ENCODE results near the gene WDR90. TPM values are rescaled to one million over a fixed set of nuclear protein-coding genes. Genes with fewer than 3 reads are reported as not detected.

Gene WDR90
- total RNA-seq, 1 donor from 2014 or later, result 23.2 TPM

GRCh38 chr16:715477-716199 is 66.5 kb downstream of the WDR90 start:
- Histone ChIP-seq H3K4me1 (peaks cover 22% of the 10 kb centered on the region), H3K36me3 (no peaks in the 10 kb centered on the region), H3K9me3 (no peaks in the 10 kb centered on the region), H3K27me3 (peaks cover 10% of the 10 kb centered on the region), H3K27ac (peak overlapping the region; percentile 36), H3K4me3 (peak overlapping the region; percentile 70)
- ATAC-seq (peak; percentile 4), DNase-seq (peak; percentile 75)
- TF ChIP-seq, protein P1, sequence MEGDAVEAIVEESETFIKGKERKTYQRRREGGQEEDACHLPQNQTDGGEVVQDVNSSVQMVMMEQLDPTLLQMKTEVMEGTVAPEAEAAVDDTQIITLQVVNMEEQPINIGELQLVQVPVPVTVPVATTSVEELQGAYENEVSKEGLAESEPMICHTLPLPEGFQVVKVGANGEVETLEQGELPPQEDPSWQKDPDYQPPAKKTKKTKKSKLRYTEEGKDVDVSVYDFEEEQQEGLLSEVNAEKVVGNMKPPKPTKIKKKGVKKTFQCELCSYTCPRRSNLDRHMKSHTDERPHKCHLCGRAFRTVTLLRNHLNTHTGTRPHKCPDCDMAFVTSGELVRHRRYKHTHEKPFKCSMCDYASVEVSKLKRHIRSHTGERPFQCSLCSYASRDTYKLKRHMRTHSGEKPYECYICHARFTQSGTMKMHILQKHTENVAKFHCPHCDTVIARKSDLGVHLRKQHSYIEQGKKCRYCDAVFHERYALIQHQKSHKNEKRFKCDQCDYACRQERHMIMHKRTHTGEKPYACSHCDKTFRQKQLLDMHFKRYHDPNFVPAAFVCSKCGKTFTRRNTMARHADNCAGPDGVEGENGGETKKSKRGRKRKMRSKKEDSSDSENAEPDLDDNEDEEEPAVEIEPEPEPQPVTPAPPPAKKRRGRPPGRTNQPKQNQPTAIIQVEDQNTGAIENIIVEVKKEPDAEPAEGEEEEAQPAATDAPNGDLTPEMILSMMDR (IDR thresholded peaks at IDR 0.05), result no peak
- intact Hi-C loops (cut with DNase I), result loop anchor here (10.0 kb wide), 1 partner anchor 69 kb away; the partner anchor contains the start of genes CHTF18 and RPUSD1

- H3K27me3 ChIP-seq, result peaks cover 5% of the 10 kb centered on the region
- peaks cover 22% of the 10 kb centered on the region for H3K4me1 ChIP-seq
- H3K4me3 ChIP-seq, result peak overlapping the region; percentile 70
- TF ChIP-seq, protein P1 (IDR thresholded peaks at IDR 0.05), result no peak
- ATAC-seq (no peak), DNase-seq (no peak)
- no peak overlapping the region for H3K27ac ChIP-seq
- intact Hi-C loops (cut with DNase I), result loop anchor here (10.0 kb wide), 1 partner anchor 69 kb away; the partner anchor contains the start of genes CHTF18 and RPUSD1
- no peaks in the 10 kb centered on the region for H3K9me3 ChIP-seq
- no peaks in the 10 kb centered on the region for H3K36me3 ChIP-seq
Observed at GRCh38 chr16:716200-716568, 67.0 kb downstream of the WDR90 start.

GRCh38 chr16:716768-717325 is 67.7 kb downstream of the WDR90 start:
- TF ChIP-seq, protein P1 (IDR thresholded peaks at IDR 0.05), result no peak
- Histone ChIP-seq H3K4me1 (peaks cover 26% of the 10 kb centered on the region), H3K4me3 (no peak overlapping the region), H3K27me3 (no peaks in the 10 kb centered on the region), H3K27ac (no peak overlapping the region), H3K36me3 (no peaks in the 10 kb centered on the region), H3K9me3 (no peaks in the 10 kb centered on the region)
- ATAC-seq (no peak), DNase-seq (no peak)
- intact Hi-C loops (cut with DNase I), result loop anchor here (10.0 kb wide), 1 partner anchor 68 kb away; the partner anchor contains the start of genes CHTF18 and RPUSD1

Other genes with a start within 250 kb of the WDR90 start
- 14.2 TPM for gene DECR2, start 247.5 kb upstream of the WDR90 start, total RNA-seq
- 44.1 TPM for gene RAB11FIP3, start 223.7 kb upstream of the WDR90 start, total RNA-seq
- gene CAPN15, start 121.7 kb upstream of the WDR90 start, total RNA-seq, result 45.2 TPM
- gene PRR35, start 89.0 kb upstream of the WDR90 start, total RNA-seq, result not detected
- gene NHLRC4, start 82.4 kb upstream of the WDR90 start, total RNA-seq, result 0.98 TPM
- gene PIGQ, start 79.4 kb upstream of the WDR90 start, total RNA-seq, result 59.4 TPM
- 47.6 TPM for gene RAB40C, start 59.3 kb upstream of the WDR90 start, total RNA-seq
- gene WFIKKN1, start 18.4 kb upstream of the WDR90 start, total RNA-seq, result 1.5 TPM
- 53.5 TPM for gene METTL26, start 13.1 kb upstream of the WDR90 start, total RNA-seq
- 57.9 TPM for gene MCRIP2, start 7.5 kb upstream of the WDR90 start, total RNA-seq
- 92.5 TPM for gene RHOT2, start 18.8 kb downstream of the WDR90 start, total RNA-seq
- gene RHBDL1, start 26.3 kb downstream of the WDR90 start, total RNA-seq, result 2.0 TPM
- 98.9 TPM for gene STUB1, start 31.0 kb downstream of the WDR90 start, total RNA-seq
- gene JMJD8, start 35.0 kb downstream of the WDR90 start, total RNA-seq, result 51.3 TPM
- 12.9 TPM for gene WDR24, start 41.0 kb downstream of the WDR90 start, total RNA-seq
- gene FBXL16, start 56.4 kb downstream of the WDR90 start, total RNA-seq, result 3.6 TPM
- 30.4 TPM for gene METRN, start 65.8 kb downstream of the WDR90 start, total RNA-seq
- 30.5 TPM for gene ANTKMT, start 71.8 kb downstream of the WDR90 start, total RNA-seq
- 0.78 TPM for gene CCDC78, start 77.1 kb downstream of the WDR90 start, total RNA-seq
- gene HAGHL, start 77.7 kb downstream of the WDR90 start, total RNA-seq, result 8.9 TPM
- gene CIAO3, start 91.6 kb downstream of the WDR90 start, total RNA-seq, result 24.2 TPM
- gene MSLN, start 111.4 kb downstream of the WDR90 start, total RNA-seq, result 93.3 TPM
- gene RPUSD1, start 139.0 kb downstream of the WDR90 start, total RNA-seq, result 14.2 TPM
- 12.3 TPM for gene CHTF18, start 139.3 kb downstream of the WDR90 start, total RNA-seq
- not detected for gene GNG13, start 151.4 kb downstream of the WDR90 start, total RNA-seq